HEK293 (cell line): ENCODE data around the gene MBNL3.

ENCODE experiments used
- CTCF ChIA-PET: fragments of 350-600 bp; formaldehyde crosslinking; extraction: SDS; loops from one replicate; lab custom pipeline; 2021; ENCODE audit warnings: antibody characterized with exemption; lab: Yijun Ruan, JAX
- POLR2A ChIA-PET: fragments of 300-600 bp; formaldehyde crosslinking; extraction: SDS; loops from one replicate; lab custom pipeline; 2020; ENCODE audit warnings: antibody characterized with exemption, inconsistent platforms; lab: Yijun Ruan, JAX
- H3K27ac ChIP-seq: fragments of 200-500 bp; sonication (Bioruptor generic); 2 replicates; pipeline ENCODE4 v1.5.1; 2014; ENCODE audit warnings: low read depth, low read length, control low read depth, inconsistent platforms; ENCODE audit errors: extremely low read depth
- H3K36me3 ChIP-seq, 2 experiments: fragments of 200-500 bp in 1 of 2; sonication (Bioruptor generic) in 1 of 2; 1 replicate in 1 of 2; 2 replicates in 1 of 2; pipeline ENCODE4 v1.5.1; 2014 to 2017; ENCODE audit warnings: inconsistent platforms in 2 of 2, low read length in 2 of 2; ENCODE audit not compliant: control insufficient read depth in 2 of 2, insufficient read depth in 1 of 2
- H3K4me1 ChIP-seq: fragments of 200-500 bp; sonication (Bioruptor generic); 2 replicates; pipeline ENCODE4 v1.5.1; 2014; ENCODE audit warnings: mild to moderate bottlenecking, low read length, inconsistent platforms; ENCODE audit not compliant: control insufficient read depth, insufficient read depth
- H3K4me3 ChIP-seq: 2 replicates; pipeline ENCODE4 v1.5.1; 2011; ENCODE audit warnings: low read depth, mild to moderate bottlenecking, control low read depth, low read length, moderate library complexity
- H3K9me3 ChIP-seq: fragments of 200-500 bp; sonication (Bioruptor generic); 2 replicates; pipeline ENCODE4 v1.5.1; 2014; ENCODE audit warnings: low read depth, low read length, inconsistent platforms; ENCODE audit not compliant: control insufficient read depth, insufficient read depth
- FEZF1 ChIP-seq: fragments of 450-650 bp; formaldehyde crosslinking; IDR thresholded peaks from 2 replicates; pipeline ENCODE4 v1.5.1; 2016; ENCODE audit warnings: missing biosample characterization, missing genetic modification characterization
- HOXD13 ChIP-seq: sonication (generic); formaldehyde crosslinking; IDR thresholded peaks from 2 replicates; pipeline ENCODE4 v1.8.0; 2022; ENCODE audit warnings: missing genetic modification reagents, borderline replicate concordance
- KLF7 ChIP-seq: fragments of 450-650 bp; formaldehyde crosslinking; IDR thresholded peaks from 2 replicates; pipeline ENCODE4 v1.5.1; 2016; ENCODE audit warnings: missing biosample characterization, missing genetic modification characterization, borderline replicate concordance
- MEIS1 ChIP-seq: sonication (generic); formaldehyde crosslinking; IDR thresholded peaks from 2 replicates; pipeline ENCODE4 v1.8.1; 2022; ENCODE audit warnings: missing genetic modification reagents, mild to moderate bottlenecking, borderline replicate concordance
- MYNN ChIP-seq: fragments of 450-650 bp; formaldehyde crosslinking; IDR thresholded peaks from 2 replicates; pipeline ENCODE4 v1.5.1; 2016; ENCODE audit warnings: missing biosample characterization, missing genetic modification characterization, borderline replicate concordance
- OSR2 ChIP-seq: fragments of 450-650 bp; formaldehyde crosslinking; IDR thresholded peaks from 2 replicates; pipeline ENCODE4 v1.5.1; 2016; ENCODE audit warnings: missing biosample characterization, missing genetic modification characterization
- SCRT1 ChIP-seq: fragments of 450-650 bp; formaldehyde crosslinking; IDR thresholded peaks from 2 replicates; pipeline ENCODE4 v1.5.1; 2016; ENCODE audit warnings: missing biosample characterization, missing genetic modification characterization, borderline replicate concordance
- SETDB1 ChIP-seq: IDR thresholded peaks from one replicate; pipeline ENCODE4 v1.6.1; 2017; ENCODE audit warnings: mild to moderate bottlenecking, low read length, moderate library complexity, mixed read lengths; ENCODE audit not compliant: insufficient read length
- SP2 ChIP-seq: fragments of 450-650 bp; formaldehyde crosslinking; IDR thresholded peaks from 2 replicates; pipeline ENCODE4 v1.5.1; 2016; ENCODE audit warnings: missing biosample characterization, missing genetic modification characterization
- ZBTB17 ChIP-seq: fragments of 450-650 bp; formaldehyde crosslinking; IDR thresholded peaks from 2 replicates; pipeline ENCODE4 v1.5.1; 2016; ENCODE audit warnings: missing biosample characterization, missing genetic modification characterization
- ZNF138 ChIP-seq: fragments of 450-650 bp; formaldehyde crosslinking; IDR thresholded peaks from 2 replicates; pipeline ENCODE4 v1.5.1; 2016; ENCODE audit warnings: missing biosample characterization, missing genetic modification characterization, borderline replicate concordance
- ZNF140 ChIP-seq: fragments of 450-650 bp; formaldehyde crosslinking; IDR thresholded peaks from 2 replicates; pipeline ENCODE4 v1.5.1; 2016; ENCODE audit warnings: missing biosample characterization, missing genetic modification characterization
- ZNF214 ChIP-seq: fragments of 450-650 bp; formaldehyde crosslinking; IDR thresholded peaks from 2 replicates; pipeline ENCODE4 v1.5.1; 2017; ENCODE audit warnings: missing biosample characterization, mild to moderate bottlenecking, missing genetic modification characterization, borderline replicate concordance
- ZNF24 ChIP-seq: fragments of 450-650 bp; formaldehyde crosslinking; IDR thresholded peaks from 2 replicates; pipeline ENCODE4 v1.5.1; 2016; ENCODE audit warnings: missing biosample characterization, missing genetic modification characterization
- ZNF292 ChIP-seq: fragments of 450-650 bp; formaldehyde crosslinking; IDR thresholded peaks from 2 replicates; pipeline ENCODE4 v1.5.1; 2016; ENCODE audit warnings: low read depth, missing biosample characterization, missing genetic modification characterization, borderline replicate concordance
- ZNF302 ChIP-seq: fragments of 450-650 bp; formaldehyde crosslinking; IDR thresholded peaks from 2 replicates; pipeline ENCODE4 v1.5.1; 2016; ENCODE audit warnings: missing biosample characterization, missing genetic modification characterization, low read depth
- ZNF366 ChIP-seq: fragments of 450-650 bp; formaldehyde crosslinking; conservative IDR thresholded peaks from 2 replicates; pipeline ENCODE4 v1.5.1; 2016; ENCODE audit warnings: missing biosample characterization, missing genetic modification characterization
- ZNF501 ChIP-seq: fragments of 450-650 bp; formaldehyde crosslinking; IDR thresholded peaks from 2 replicates; pipeline ENCODE4 v1.5.1; 2016; ENCODE audit warnings: missing biosample characterization, missing genetic modification characterization
- ZNF548 ChIP-seq: fragments of 450-650 bp; formaldehyde crosslinking; IDR thresholded peaks from 2 replicates; pipeline ENCODE4 v1.5.1; 2016; ENCODE audit warnings: missing biosample characterization, missing genetic modification characterization
- ZNF561 ChIP-seq: fragments of 450-650 bp; IDR thresholded peaks from 2 replicates; pipeline ENCODE4 v1.5.1; 2018; ENCODE audit warnings: missing biosample characterization, missing genetic modification characterization, borderline replicate concordance
- ZNF580 ChIP-seq: fragments of 450-650 bp; formaldehyde crosslinking; IDR thresholded peaks from 2 replicates; pipeline ENCODE4 v1.5.1; 2016; ENCODE audit warnings: missing biosample characterization, missing genetic modification characterization
- ZNF664 ChIP-seq: fragments of 450-650 bp; formaldehyde crosslinking; IDR thresholded peaks from 2 replicates; pipeline ENCODE4 v1.5.1; 2016; ENCODE audit warnings: missing biosample characterization, missing genetic modification characterization
- ZNF670 ChIP-seq: fragments of 450-650 bp; formaldehyde crosslinking; IDR thresholded peaks from 2 replicates; pipeline ENCODE4 v1.5.1; 2016; ENCODE audit warnings: missing biosample characterization, missing genetic modification characterization, low read depth
- ZNF692 ChIP-seq: fragments of 450-650 bp; formaldehyde crosslinking; IDR thresholded peaks from 2 replicates; pipeline ENCODE4 v1.5.1; 2016; ENCODE audit warnings: missing biosample characterization, missing genetic modification characterization
- ZNF701 ChIP-seq: fragments of 450-650 bp; formaldehyde crosslinking; IDR thresholded peaks from 2 replicates; pipeline ENCODE4 v1.5.1; 2016; ENCODE audit warnings: missing biosample characterization, missing genetic modification characterization
- ZNF707 ChIP-seq: fragments of 450-650 bp; formaldehyde crosslinking; IDR thresholded peaks from 2 replicates; pipeline ENCODE4 v1.5.1; 2016; ENCODE audit warnings: missing biosample characterization, missing genetic modification characterization
- ZNF785 ChIP-seq: fragments of 450-650 bp; formaldehyde crosslinking; IDR thresholded peaks from 2 replicates; pipeline ENCODE4 v1.5.1; 2016; ENCODE audit warnings: missing biosample characterization, missing genetic modification characterization
- ZSCAN4 ChIP-seq: fragments of 450-650 bp; formaldehyde crosslinking; IDR thresholded peaks from 2 replicates; pipeline ENCODE4 v1.5.1; 2017; ENCODE audit warnings: missing biosample characterization, missing genetic modification characterization

MBNL3 gene

GRCh38 chrX:132406106-132406505 is 82.7 kb downstream of the MBNL3 start:
- no peak overlapping the region for H3K4me3 ChIP-seq
- H3K27ac ChIP-seq = no peak overlapping the region
- no peaks in the 10 kb centered on the region for H3K4me1 ChIP-seq
- no peaks in the 10 kb centered on the region; the same call in 1 of the 2 replicates for H3K9me3 ChIP-seq
- CTCF ChIA-PET = interaction anchor here (0.5 to 1.3 kb wide), 4 partner anchors 16 to 1806 kb away, joined by 3 to 4 read pairs (median 4); no protein-coding TSS in a partner anchor
- no peaks in the 10 kb centered on the region for H3K36me3 ChIP-seq
- TF ChIP-seq KLF7 = no peak
- no peak for TF ChIP-seq MYNN (tag by site-specific recombination)
- TF ChIP-seq, all 188 proteins: peak for 0
- POLR2A ChIA-PET = no interaction called here

GRCh38 chrX:132404266-132404665 is 84.6 kb downstream of the MBNL3 start:
- Histone ChIP-seq H3K27ac (no peak overlapping the region), H3K4me3 (no peak overlapping the region), H3K36me3 (no peaks in the 10 kb centered on the region), H3K9me3 (no peaks in the 10 kb centered on the region; the same call in 1 of the 2 replicates), H3K4me1 (no peaks in the 10 kb centered on the region)
- ChIA-PET POLR2A (no interaction called here), CTCF (interaction anchor here (0.6 kb wide), 1 partner anchor 68 kb away, joined by 3 read pairs; no protein-coding TSS in a partner anchor)
- TF ChIP-seq ZNF138 (tag by site-specific recombination) (no peak), ZNF561 (tag by site-specific recombination) (no peak), ZNF214 (tag by site-specific recombination) (no peak), ZNF670 (tag by site-specific recombination) (no peak), FEZF1 (no peak), SCRT1 (no peak), MEIS1 (CRISPR knock-in tag) (no peak), ZNF692 (tag by site-specific recombination) (no peak), ZNF701 (no peak), ZNF548 (tag by site-specific recombination) (no peak), SP2 (no peak), SETDB1 (no peak), ZSCAN4 (tag by site-specific recombination) (no peak), ZNF785 (tag by site-specific recombination) (no peak), ZNF707 (tag by site-specific recombination) (no peak), ZNF24 (tag by site-specific recombination) (no peak), ZNF580 (no peak), ZNF302 (no peak), ZNF140 (tag by site-specific recombination) (no peak), HOXD13 (CRISPR knock-in tag) (no peak)

GRCh38 chrX:132401935-132402334 is 86.9 kb downstream of the MBNL3 start:
- ChIA-PET CTCF (no interaction called here), POLR2A (no interaction called here)
- Histone ChIP-seq H3K27ac (no peak overlapping the region), H3K4me3 (no peak overlapping the region), H3K4me1 (no peaks in the 10 kb centered on the region), H3K36me3 (no peaks in the 10 kb centered on the region), H3K9me3 (no peaks in the 10 kb centered on the region; the same call in 1 of the 2 replicates)
- no peak for TF ChIP-seq ZNF664 (tag by site-specific recombination)
- TF ChIP-seq ZNF366 (tag by site-specific recombination) = no peak
- TF ChIP-seq ZSCAN4 (tag by site-specific recombination) = no peak
- TF ChIP-seq OSR2 (tag by site-specific recombination) = no peak
- TF ChIP-seq SCRT1 = no peak
- no peak for TF ChIP-seq ZNF501 (tag by site-specific recombination)
- no peak for TF ChIP-seq ZNF292 (tag by site-specific recombination)
- TF ChIP-seq ZBTB17 = no peak
